HepG2 (cell line): ENCODE measurements around the gene VCP. TPM values are rescaled to one million over a fixed set of nuclear protein-coding genes. Genes with fewer than 3 reads are reported as not detected.
A peak's percentile ranks its signal among the peaks of the same experiment; 100 is the strongest.

ENCODE experiments used
- FOXM1 ChIP-seq: sonication (generic); formaldehyde crosslinking; IDR thresholded peaks from 2 replicates; pipeline ENCODE4 v1.5.0; 2020; ENCODE audit warnings: missing genetic modification reagents
- JUN ChIP-seq: sonication (generic); formaldehyde crosslinking; IDR thresholded peaks from 2 replicates; pipeline ENCODE4 v1.4.0; 2020; ENCODE audit warnings: mild to moderate bottlenecking, missing genetic modification reagents
- NFKBIZ ChIP-seq: IDR thresholded peaks from 2 replicates; pipeline ENCODE4 v1.6.1; 2018; ENCODE audit warnings: missing genetic modification reagents, missing compliant biosample characterization
- PLRG1 ChIP-seq: fragments of 450-650 bp; conservative IDR thresholded peaks from 2 replicates; pipeline ENCODE4 v1.6.1; 2016
- RAD51 ChIP-seq: fragments of 450-650 bp; IDR thresholded peaks from 2 replicates; pipeline ENCODE4 v1.6.1; 2016; ENCODE audit warnings: borderline replicate concordance
- XRCC5 ChIP-seq: fragments of 200-400 bp; formaldehyde crosslinking; optimal IDR thresholded peaks from 2 replicates; pipeline ENCODE3; 2017; ENCODE audit warnings: mild to moderate bottlenecking, low read length
- ZBTB42 ChIP-seq: sonication (generic); formaldehyde crosslinking; IDR thresholded peaks from 2 replicates; pipeline ENCODE4 v1.5.0; 2020; ENCODE audit warnings: mild to moderate bottlenecking, missing genetic modification reagents
- ZNF224 ChIP-seq: sonication (generic); formaldehyde crosslinking; IDR thresholded peaks from 2 replicates; pipeline ENCODE4 v1.5.0; 2020; ENCODE audit warnings: mild to moderate bottlenecking, missing genetic modification reagents
- ZNF260 ChIP-seq: sonication (generic); formaldehyde crosslinking; IDR thresholded peaks from 2 replicates; pipeline ENCODE4 v1.4.0; 2020; ENCODE audit warnings: missing genetic modification reagents, low read depth, mild to moderate bottlenecking, borderline replicate concordance
- ZNF773 ChIP-seq: sonication (generic); formaldehyde crosslinking; IDR thresholded peaks from 2 replicates; pipeline ENCODE4 v1.4.0; 2020; ENCODE audit warnings: missing genetic modification reagents, borderline replicate concordance
- ZNF879 ChIP-seq: sonication (generic); formaldehyde crosslinking; IDR thresholded peaks from 2 replicates; pipeline ENCODE4 v1.8.1; 2023; ENCODE audit warnings: missing genetic modification reagents
- polyA plus RNA-seq, 8 experiments: library from polyadenylated mRNA; depleted of rRNA in 3 of 8; stranded (reverse) in 7 of 8; unstranded in 1 of 8; fragments of >200 nt; fragmentation: Illumina TruSeq in 4 of 8; extraction: Trizol in 4 of 8; gene quantifications; 2 replicates each; pipeline versions ENCODE4 v1.2.1 to v1.2.3, GENCODE V29; 2011 to 2016; ENCODE audit warnings: low read depth in 4 of 8, missing spikeins in 1 of 8, mixed read lengths in 1 of 8; ENCODE audit not compliant: insufficient read depth in 1 of 8
- total RNA-seq, 5 experiments: library from RNA; depleted of rRNA; stranded (reverse); fragments of >200 nt; fragmentation: Illumina TruSeq; extraction: Trizol; gene quantifications; 2 replicates each; pipeline ENCODE4 v1.2.3, GENCODE V29; 2016; ENCODE audit warnings: low read depth in 1 of 5
- TF ChIP-seq, protein P1 (sequence below): sonication (generic); formaldehyde crosslinking; IDR thresholded peaks from 2 replicates; pipeline ENCODE4 v1.9.0; 2021; ENCODE audit warnings: mild to moderate bottlenecking, missing genetic modification reagents
- TF ChIP-seq, protein P2 (sequence below): IDR thresholded peaks from 2 replicates; pipeline ENCODE4 v1.6.1; 2018; ENCODE audit warnings: missing genetic modification reagents, mild to moderate bottlenecking, missing compliant biosample characterization
- TF ChIP-seq, protein P3 (sequence below): sonication (generic); formaldehyde crosslinking; IDR thresholded peaks from 2 replicates; pipeline ENCODE4 v1.8.0; 2022; ENCODE audit warnings: missing genetic modification reagents, low read depth, mild to moderate bottlenecking, borderline replicate concordance

VCP gene
- total and polyA plus RNA-seq, 2 of the 13 experiments (the other 11 are each of a cell fraction or from before 2014, with no cell fraction given) = 143 to 391 TPM

DNA sequence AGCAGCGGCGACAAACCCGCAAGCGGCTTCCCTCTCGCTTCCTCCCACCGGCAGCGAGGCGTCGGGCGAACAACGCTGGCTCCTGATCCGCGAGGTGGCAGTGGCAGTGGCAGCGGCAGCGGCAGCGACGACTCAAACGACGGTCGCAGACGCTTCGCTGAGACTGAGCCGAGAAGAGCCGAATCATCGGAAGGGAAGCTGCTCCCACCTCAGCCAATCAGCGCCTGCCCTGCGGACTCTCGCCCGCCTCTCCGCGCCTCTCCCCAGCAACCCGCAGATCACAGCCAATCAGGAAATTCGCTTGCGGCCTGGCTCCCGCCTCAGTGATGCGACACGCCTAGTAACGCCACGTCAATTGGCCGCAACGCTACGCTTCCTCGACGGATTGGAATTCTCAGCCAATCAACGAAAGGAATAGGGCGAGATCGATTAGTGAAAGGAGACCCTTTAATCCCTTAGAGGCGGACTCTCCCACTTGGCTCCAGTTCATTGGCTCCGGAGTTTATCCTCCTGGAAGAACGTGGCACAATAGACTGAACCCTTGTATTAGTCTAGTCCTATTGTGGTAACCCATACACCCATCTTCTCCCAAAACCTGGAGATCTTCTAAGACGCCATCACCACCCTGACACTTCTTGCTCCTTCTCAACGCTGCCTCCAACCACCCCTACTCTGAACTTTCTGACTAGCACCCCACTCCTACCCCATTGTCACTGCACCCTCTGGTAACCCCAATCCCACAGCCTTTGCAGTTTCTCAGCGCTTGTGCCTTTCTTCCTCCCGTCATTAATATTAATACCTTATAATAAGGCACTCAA lies at the start of gene VCP (continued):
- TF ChIP-seq, protein P1, sequence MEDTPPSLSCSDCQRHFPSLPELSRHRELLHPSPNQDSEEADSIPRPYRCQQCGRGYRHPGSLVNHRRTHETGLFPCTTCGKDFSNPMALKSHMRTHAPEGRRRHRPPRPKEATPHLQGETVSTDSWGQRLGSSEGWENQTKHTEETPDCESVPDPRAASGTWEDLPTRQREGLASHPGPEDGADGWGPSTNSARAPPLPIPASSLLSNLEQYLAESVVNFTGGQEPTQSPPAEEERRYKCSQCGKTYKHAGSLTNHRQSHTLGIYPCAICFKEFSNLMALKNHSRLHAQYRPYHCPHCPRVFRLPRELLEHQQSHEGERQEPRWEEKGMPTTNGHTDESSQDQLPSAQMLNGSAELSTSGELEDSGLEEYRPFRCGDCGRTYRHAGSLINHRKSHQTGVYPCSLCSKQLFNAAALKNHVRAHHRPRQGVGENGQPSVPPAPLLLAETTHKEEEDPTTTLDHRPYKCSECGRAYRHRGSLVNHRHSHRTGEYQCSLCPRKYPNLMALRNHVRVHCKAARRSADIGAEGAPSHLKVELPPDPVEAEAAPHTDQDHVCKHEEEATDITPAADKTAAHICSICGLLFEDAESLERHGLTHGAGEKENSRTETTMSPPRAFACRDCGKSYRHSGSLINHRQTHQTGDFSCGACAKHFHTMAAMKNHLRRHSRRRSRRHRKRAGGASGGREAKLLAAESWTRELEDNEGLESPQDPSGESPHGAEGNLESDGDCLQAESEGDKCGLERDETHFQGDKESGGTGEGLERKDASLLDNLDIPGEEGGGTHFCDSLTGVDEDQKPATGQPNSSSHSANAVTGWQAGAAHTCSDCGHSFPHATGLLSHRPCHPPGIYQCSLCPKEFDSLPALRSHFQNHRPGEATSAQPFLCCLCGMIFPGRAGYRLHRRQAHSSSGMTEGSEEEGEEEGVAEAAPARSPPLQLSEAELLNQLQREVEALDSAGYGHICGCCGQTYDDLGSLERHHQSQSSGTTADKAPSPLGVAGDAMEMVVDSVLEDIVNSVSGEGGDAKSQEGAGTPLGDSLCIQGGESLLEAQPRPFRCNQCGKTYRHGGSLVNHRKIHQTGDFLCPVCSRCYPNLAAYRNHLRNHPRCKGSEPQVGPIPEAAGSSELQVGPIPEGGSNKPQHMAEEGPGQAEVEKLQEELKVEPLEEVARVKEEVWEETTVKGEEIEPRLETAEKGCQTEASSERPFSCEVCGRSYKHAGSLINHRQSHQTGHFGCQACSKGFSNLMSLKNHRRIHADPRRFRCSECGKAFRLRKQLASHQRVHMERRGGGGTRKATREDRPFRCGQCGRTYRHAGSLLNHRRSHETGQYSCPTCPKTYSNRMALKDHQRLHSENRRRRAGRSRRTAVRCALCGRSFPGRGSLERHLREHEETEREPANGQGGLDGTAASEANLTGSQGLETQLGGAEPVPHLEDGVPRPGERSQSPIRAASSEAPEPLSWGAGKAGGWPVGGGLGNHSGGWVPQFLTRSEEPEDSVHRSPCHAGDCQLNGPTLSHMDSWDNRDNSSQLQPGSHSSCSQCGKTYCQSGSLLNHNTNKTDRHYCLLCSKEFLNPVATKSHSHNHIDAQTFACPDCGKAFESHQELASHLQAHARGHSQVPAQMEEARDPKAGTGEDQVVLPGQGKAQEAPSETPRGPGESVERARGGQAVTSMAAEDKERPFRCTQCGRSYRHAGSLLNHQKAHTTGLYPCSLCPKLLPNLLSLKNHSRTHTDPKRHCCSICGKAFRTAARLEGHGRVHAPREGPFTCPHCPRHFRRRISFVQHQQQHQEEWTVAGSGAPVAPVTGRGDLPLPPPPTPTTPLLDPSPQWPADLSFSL (CRISPR knock-in tag) = no peak
- TF ChIP-seq FOXM1 (no peak), ZNF773 (CRISPR knock-in tag) (peak; percentile 58; the same call in 1 of the 2 replicates), RAD51 (no peak), ZNF224 (no peak), PLRG1 (no peak), ZBTB42 (CRISPR knock-in tag) (no peak), NFKBIZ (CRISPR knock-in tag) (no peak), JUN (CRISPR knock-in tag) (no peak), ZNF260 (CRISPR knock-in tag) (no peak), ZNF879 (CRISPR knock-in tag) (peak; percentile 2; the same call in 1 of the 2 replicates), XRCC5 (no peak)
- TF ChIP-seq, protein P2, sequence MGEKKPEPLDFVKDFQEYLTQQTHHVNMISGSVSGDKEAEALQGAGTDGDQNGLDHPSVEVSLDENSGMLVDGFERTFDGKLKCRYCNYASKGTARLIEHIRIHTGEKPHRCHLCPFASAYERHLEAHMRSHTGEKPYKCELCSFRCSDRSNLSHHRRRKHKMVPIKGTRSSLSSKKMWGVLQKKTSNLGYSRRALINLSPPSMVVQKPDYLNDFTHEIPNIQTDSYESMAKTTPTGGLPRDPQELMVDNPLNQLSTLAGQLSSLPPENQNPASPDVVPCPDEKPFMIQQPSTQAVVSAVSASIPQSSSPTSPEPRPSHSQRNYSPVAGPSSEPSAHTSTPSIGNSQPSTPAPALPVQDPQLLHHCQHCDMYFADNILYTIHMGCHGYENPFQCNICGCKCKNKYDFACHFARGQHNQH = no peak; the same call in none of the 2 replicates
- TF ChIP-seq, protein P3, sequence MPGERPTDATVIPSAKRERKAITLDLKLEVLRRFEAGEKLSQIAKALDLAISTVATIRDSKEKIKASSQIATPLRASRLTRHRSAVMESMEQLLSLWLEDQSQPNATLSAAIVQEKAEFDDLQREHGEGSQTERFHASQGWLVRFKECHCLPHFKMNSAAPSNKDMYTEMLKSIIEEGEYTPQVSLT (CRISPR knock-in tag) = no peak; the same call in 1 of the 2 replicates
